Measurements from ENCODE around the gene PRKCSH.

The PRKCSH gene

DNA sequence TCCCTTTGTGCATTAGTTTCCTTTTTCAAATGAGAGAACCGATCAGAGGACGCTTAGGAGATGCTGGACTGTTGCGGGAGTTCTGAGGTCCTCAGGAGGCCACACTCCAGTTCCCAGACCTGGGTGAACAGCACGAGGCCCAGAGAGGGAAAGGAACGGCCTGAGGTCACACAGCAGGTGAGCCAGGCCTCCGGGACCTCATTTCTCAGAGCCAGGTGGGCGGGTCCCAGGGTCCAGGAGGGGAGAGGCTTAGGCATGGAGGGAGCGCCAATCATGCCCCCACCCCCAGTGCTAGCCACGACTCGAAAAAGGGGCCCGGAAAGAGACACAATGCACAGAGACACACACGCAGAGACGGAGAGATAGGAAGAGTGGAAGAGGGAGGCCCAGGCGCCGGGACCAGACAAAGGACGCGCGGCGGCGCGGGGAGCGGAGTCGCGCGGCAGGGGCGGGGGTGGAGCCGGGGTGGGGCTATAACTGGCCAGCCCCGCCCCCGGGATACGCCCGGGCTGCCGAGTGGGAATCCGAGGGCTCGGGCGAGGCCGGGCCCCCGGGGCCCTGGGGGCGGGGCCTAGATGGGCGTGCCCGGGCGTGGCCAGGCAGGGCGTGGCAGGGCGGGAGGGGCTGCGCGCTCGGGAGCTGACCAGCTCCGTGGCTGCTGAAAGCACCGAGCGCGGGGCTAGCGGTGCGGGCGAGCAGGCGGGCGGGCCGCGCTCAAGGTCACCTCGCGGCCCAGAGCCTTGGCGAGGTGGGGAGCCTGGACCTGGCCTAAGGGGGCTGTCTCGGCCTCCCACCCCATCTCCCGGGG, 43.9 kb downstream of the PRKCSH start:
- DNase-seq = peak in 1 of 2 donors; percentile 24

DNA sequence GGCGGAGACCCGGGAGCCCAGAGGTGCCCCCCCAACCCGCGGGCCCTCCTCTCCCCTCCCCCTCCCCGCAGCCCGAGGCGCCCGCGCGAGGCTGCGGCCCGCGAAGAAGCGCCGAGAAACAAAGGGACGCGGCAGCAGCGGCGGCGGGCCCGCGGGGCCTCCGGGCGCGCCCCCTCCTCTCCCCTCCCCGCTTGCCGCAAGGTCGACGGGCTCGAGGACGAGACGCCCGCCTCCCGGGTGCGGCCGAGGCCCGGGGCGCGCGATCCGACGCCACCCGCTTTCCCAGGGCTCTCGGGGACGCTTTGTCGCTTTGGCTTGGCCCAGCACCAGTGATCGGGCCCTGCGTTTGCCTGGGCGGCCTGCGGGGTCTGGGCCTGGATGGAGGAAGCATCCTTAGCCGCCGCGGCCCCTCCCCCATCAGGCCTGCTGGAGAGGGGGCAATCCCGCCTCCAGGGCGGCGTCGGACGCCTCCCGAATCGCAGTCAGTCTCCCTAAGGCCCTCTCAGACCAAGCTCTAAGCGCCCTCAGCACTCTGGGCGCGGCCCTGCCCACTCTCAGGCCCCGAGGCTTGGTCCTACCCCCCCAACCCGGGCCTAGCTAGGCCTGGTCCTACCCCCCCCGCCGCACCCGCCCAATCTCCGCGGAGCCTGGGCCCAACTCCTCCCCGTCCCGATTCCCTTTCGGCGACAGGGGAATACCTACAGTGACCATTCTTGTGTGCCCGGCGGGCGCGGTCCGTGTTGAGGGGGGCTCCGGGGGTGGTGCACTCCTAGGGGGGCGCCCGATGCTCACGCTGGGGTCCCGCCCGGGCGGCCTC, 44.7 kb downstream of the PRKCSH start:
- DNase-seq = no peak

DNA sequence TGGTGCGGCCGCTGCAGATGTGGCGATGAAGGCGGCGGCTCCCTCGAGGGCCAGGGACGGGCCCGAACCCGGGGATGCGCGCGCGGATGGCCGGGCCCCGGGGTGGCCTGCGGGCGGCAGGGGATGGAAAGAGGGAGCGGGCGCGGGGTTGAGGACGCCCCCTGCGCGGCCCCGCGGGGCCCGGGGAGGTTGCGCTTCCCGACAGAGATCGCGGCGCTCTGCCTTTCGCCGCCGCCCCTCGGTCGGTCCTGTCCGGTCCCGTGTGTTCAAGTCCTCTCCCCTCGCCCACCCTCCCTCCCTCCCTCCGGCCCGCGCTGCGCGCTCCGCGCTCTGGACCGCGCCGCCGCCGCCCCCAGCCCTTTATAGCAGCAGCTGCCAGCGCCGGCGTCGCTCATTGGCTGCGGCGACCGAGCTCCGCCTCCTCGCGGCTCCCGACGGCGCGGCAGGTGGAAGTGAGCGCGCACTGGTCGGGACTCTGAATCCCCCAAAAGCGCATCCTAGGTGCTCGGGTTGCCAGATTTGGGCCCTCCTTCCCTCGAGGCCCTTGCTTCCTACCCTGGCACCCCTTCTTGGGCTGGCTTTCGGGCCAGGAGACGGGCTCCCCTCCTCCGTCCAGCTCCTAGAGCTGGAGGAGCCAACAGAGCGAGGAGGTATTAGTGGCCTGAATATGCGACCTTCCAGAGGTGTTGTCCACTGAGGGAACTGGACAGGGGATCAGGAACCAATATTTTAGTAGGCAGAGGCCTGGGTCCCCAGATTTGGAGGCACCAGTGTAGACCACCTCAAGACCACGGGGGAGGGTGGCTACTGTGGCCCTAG, 45.5 kb downstream of the PRKCSH start, which contains the start of gene ELAVL3:
TSS of gene ELAVL3 (minus strand) at position 332 of the 819 bp plus-strand sequence. CDS start 438 bp downstream, outside the sequence.
- no peak for DNase-seq

DNA sequence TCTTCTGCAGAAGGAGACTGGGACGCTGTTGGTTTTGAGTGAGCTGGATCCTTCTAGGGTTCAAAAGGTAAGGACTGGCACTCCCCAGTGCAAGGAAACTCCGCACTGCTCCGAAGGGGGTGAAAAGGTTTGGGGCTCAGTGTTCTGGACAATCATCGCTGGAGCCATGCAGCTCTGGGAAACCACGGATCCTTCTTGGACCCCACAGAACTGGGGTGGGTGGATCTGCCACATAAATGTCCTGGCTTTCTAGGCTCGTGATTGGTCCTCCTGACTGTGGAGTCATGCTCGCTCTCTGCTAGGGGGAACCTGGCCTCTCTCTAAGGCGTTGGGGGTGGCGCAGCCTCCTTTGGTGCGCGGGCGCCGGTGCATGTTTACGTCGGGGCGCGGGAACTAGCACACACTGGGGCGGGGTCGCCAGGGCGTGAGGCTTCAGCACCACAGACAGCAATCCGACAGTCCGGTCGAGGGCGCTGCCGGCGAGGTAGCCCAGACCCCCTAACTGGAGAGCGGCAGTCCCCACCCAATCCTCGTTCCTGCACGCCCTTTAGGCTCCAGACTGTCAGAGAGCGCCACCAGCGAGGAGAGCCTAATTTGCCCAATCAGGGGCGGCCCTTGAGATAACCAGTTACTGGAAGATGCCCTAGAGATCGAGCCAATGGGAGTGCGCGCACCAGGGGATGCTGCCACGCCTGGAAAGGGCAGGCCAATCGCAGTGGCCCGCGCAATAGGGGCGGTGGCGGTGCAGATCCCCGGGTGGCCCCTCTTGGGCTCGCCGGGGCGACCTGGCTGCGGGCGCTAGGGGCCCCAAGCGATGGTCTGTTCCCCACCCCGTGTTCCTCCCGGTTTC, 46.3 kb downstream of the PRKCSH start:
- DNase-seq = peak; percentile 61 to 75

DNA sequence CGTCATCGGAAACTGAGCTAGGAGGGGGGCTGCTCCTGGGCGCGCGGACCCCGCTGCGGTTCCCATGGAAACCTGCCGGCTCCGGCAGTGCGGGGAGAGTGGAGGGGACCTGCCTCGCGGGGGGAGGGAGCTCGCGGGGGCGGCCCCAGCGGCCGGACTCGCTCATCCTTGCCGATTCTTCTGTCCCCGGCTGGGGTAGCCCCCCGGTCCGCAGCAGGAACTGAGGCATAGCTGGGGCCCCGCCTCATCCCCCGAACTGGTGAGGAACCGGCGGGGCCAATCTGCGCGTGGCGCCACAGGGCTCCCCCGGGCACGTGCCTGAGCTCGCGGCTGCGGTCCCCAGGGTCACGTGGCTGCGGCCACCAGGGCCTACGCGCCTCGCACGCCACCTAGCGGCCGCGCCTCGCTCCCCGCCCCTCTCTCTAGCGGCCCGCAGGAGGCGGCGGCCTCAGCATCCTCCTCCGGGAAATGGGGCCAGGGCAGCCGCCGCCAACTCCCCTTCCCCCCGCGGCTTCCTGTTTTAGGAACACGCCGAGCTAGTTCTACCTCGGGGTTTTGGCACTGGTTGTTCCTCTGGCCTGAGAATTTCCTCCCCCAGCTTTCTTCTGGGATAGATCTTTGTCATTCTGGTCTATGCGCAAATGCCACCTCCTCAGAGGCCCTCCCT, 47.1 kb downstream of the PRKCSH start:
- DNase-seq = peak; percentile 86 to 92

DNA sequence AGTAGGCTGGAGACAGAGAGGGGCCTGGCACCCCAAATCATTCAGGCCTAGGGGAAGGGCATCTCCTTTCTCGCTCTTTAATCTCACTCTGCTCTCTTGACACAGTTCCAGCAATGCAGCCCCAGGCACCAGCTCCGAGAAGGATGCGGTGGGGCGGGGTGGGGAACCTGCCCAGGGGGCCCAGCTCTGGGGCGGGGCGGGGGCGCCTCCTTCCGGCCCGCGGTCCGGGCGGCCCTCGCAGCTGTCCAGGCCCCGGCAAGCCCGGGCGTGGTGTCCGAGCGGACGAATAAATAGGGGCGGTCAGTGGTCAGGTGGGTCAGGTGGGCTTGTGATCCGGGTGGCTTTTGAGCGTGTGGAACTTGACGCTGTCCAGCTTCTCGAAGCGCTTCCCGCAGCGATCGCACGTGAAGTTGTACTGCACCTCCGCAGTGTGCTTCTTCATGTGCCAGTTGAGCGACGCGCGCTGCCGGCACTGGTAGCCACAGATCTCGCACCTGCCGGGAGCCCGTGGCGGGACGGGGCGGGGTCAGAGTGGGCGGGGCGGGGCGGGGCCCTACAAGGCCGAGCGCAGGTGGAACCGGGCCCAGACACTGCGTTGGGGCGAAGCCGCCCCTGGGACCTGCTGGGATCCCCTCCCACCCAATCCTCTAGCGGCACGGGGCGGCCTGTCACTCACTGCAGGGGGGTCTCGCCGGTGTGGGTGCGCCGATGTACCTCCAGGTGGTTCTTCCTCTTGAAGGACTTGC, 48.1 kb downstream of the PRKCSH start:
- DNase-seq = no peak

DNA sequence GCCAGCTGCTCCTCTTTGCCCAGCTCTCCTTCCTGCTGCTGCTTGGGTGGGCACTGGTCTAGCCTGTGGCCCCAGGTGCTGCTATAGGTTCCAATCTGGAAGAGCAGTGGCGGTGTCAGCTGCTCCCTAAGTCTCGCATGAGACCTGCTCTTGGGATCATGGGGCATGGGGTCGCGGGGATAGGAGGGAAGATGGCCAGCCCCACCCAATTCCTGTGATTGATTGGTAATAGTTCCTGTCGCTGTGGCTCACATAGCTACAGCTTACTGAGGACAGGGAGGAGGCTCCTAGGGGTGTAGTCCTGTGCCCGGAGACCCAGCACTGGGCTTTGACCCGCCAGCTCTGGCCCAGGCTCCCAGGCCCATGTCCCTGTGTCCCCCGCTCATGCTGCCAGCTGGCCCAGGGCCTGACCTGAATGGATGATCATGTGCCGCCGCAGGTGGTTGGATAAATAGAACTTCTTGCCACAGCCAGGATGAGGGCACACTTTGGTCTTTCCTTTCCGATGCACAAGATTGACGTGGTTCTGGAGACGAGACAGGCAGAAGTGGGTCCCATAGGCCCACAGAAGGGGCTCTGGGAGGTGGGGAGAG, 49.9 kb downstream of the PRKCSH start:
- DNase-seq = no peak

- DNase-seq = no peak
These were observed 51.4 kb downstream of the PRKCSH start for GRCh38 chr19:11486661-11487503.

DNA sequence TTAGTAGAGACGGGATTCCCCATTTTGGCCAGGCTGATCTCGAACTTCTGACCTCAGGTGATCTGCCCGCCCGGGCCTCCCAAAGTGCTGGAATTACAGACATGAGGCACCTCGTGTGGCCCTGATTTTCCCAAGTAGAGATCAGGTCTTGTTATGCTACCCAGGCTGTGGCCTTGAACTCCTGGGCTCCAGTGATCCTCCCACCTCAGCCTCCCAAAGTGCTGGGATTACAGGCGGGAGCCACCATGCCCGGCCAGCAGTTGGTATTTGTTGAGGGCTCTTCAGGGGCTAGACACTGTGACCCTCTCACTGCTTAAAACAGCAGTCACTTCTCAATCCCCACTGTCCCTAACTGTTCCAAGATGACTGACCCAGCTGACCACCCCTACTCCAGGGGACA, 53.9 kb downstream of the PRKCSH start:
- no peak for DNase-seq

DNA sequence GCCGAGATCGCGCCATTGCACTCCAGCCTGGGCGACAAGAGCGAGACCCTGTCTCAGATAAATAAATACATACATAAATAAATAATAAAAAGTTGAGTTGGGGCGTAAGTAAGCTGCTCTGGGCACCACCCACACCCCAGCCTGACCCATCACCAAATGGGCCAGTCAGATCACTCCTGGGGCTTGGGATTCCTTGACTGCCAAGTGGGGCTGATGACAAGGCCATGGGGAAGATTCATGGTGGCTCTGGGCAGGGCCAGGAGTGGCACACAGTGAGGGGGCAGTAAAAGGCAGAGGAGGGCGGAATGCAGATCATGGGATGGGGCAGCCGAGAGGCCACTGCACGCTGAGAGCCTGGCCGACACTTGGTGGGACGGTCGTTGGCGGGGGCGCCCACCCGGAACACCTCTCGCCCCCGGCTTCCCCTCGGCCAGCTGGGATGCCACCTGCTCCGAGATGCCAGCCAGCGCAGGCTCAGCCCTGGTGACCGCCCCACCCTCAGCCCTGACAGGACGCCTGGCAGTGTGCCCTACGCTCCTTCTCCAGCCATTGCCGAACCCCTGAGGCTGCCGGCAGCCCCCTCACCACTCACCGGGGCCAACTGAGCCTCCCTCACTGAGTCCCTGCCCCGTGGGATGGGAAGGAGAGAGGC, 59.3 kb downstream of the PRKCSH start:
- DNase-seq = no peak

GRCh38 chr19:11495481-11495880, 60.0 kb downstream of the PRKCSH start:
- no peak for DNase-seq

GRCh38 chr19:11495885-11496284, 60.5 kb downstream of the PRKCSH start:
- no peak for DNase-seq

DNA sequence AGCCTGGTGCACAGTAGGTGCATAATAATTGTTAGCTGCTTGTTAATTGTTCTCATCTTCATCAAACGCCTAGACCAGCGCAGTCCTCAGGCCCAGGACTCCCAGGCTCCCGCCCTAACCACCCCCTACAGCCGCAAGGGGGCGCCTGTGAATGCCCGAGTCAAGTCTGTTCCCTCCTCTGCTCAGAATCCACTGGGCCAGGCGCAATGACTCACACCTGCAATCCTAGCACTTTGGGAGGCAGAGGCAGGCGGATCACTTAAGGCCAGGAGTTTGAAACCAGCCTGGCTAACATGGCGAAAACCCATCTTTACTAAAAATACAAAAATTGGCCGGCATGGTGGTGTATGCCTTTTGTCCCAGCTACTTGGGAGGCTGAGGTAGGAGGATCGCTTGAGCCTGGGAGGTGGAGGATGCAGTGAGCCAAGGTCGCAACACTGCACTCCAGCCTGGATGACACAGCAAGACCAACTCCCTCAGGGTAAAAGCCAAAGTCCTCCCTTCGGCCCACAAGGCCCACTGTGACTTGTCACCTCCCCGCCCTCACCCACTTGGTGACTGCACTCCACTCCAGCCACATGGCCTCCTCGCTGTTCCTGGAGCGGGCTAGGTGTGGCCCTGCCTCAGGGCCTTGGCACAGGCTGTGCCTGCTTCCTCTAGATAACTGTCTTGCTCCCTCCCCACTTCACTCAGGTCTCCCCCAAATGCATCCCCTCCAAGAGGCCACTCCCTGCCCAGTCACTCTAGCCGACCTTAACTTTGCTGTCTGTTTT, 61.1 kb downstream of the PRKCSH start:
- DNase-seq = peak; percentile 49 to 67

DNA sequence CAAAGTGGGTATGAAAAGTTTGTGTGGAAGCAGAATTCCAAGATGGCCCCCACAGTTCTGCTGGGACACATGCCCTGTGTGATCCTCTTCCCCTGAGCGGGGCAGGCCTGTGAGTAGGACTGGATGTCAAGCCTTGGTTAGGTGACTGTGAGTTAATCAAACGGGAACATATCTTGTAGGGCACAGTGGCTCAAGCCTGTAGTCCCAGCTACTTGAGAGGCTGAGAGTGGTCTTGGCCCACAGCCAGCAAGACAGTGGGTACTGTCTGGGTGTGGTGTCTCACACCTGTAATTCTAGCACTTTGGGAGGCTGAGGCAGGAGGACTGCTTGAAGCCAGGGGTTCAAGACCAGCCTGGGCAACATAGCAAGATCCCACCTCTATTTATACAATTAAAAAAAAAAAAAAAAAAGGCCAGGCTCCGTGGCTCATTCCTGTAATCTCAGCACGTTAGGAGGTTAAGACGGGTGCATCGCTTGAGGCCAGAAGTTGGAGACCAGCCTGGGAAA, 63.8 kb downstream of the PRKCSH start:
- no peak for DNase-seq

GRCh38 chr19:11499890-11500420, 64.5 kb downstream of the PRKCSH start:
- no peak for DNase-seq
